K562 (cell line): Measurements from ENCODE around the gene HP1BP3. TPM values are rescaled to one million over a fixed set of nuclear protein-coding genes. Genes with fewer than 3 reads are reported as not detected.
A peak's percentile ranks its signal among the peaks of the same experiment; 100 is the strongest.
"Not testable (repeated sequence)": the region's sequence is repeated elsewhere in the genome, so short reads cannot be mapped to it uniquely, and the experiment has no call there.

Experiments
- ATAC-seq: fragments of 200-7000 bp; cut with Tn5 transposase; 3 replicates; pipeline ENCODE4 v1.9.1; 2020; ENCODE audit warnings: moderate library complexity
- BruUV-seq: library from RNA; stranded (reverse); fragments of 400-500 nt; replicated peaks from 2 replicates; lab custom pipeline; 2021; lab: Mats Ljungman, UMichigan
- CTCF ChIA-PET: fragments of 300-600 bp; formaldehyde crosslinking; extraction: SDS; loops from one replicate; lab custom pipeline; 2021; ENCODE audit warnings: low intra/inter-chr PET ratio; lab: Yijun Ruan, JAX
- POLR2A ChIA-PET: fragments of 300-600, 350-650 bp; sonication (Branson Sonifier 250); formaldehyde crosslinking; extraction: SDS; loops from one replicate; lab custom pipeline; 2021; ENCODE audit warnings: antibody characterized with exemption, inconsistent platforms; lab: Yijun Ruan, JAX
- DNase-seq, 4 experiments: peaks; one replicate each; pipeline versions ENCODE4 v3.0.0 to v3.0.0-alpha.2; 2011 to 2018; ENCODE audit warnings: low spot score in 3 of 4, mixed read lengths in 3 of 4; ENCODE audit errors: extremely low read depth in 1 of 4
- FAIRE-seq: peaks from 2 replicates; lab custom pipeline; 2011; peaks lifted over from hg19 to GRCh38; lab: Jason Lieb, UNC
- H2AFZ ChIP-seq: 2 replicates; pipeline ENCODE4 v1.6.0; 2011; ENCODE audit warnings: low read depth, low read length, control low read depth, inconsistent platforms
- H3K27ac ChIP-seq: fragments of 200-600 bp; 3 replicates; pipeline ENCODE4 v1.8.0; 2011; ENCODE audit warnings: low read depth, mild to moderate bottlenecking, control low read depth, inconsistent platforms, low read length, moderate library complexity, mixed read lengths; ENCODE audit errors: extremely low read depth
- H3K27me3 ChIP-seq, 2 experiments: fragments of 300-600 bp in 1 of 2; 2 replicates in 1 of 2; 3 replicates in 1 of 2; pipeline versions ENCODE4 v1.6.0 to v1.8.0; 2011; ENCODE audit warnings: inconsistent platforms in 2 of 2, low read length in 2 of 2, mild to moderate bottlenecking in 1 of 2, mixed read lengths in 1 of 2, moderate library complexity in 1 of 2; ENCODE audit not compliant: control insufficient read depth in 2 of 2, insufficient read depth in 2 of 2
- H3K36me3 ChIP-seq: fragments of 300-600 bp; 3 replicates; pipeline ENCODE4 v1.8.0; 2011; ENCODE audit warnings: mild to moderate bottlenecking, low read length, inconsistent platforms; ENCODE audit not compliant: control insufficient read depth, insufficient read depth
- H3K4me1 ChIP-seq, 2 experiments: fragments of 200-600 bp in 1 of 2; replicated peaks in 1 of 2; 2 replicates in 1 of 2; 3 replicates in 1 of 2; pipeline versions ENCODE4 v1.5.1 to v1.8.0; 2011; ENCODE audit warnings: inconsistent platforms in 2 of 2, low read length in 2 of 2, mild to moderate bottlenecking in 1 of 2, mixed read lengths in 1 of 2, moderate library complexity in 1 of 2; ENCODE audit not compliant: control insufficient read depth in 2 of 2, insufficient read depth in 2 of 2
- H3K4me2 ChIP-seq: 2 replicates; pipeline ENCODE4 v1.6.1; 2011; ENCODE audit warnings: low read length, control low read depth, inconsistent platforms, mixed read lengths; ENCODE audit not compliant: insufficient read depth
- H3K4me3 ChIP-seq: fragments of 200-600 bp; sonication (generic), shearing (Covaris generic); 2 replicates; pipeline ENCODE4 v1.5.1; 2016; ENCODE audit warnings: control low read depth, inconsistent platforms
- H3K79me2 ChIP-seq: fragments of 200-600 bp; 3 replicates; pipeline ENCODE4 v1.8.0; 2011; ENCODE audit warnings: low read length, inconsistent platforms; ENCODE audit not compliant: control insufficient read depth, insufficient read depth
- H3K9ac ChIP-seq, 2 experiments: 2 replicates each; pipeline versions ENCODE4 v1.6.0 to v1.6.1; 2011; ENCODE audit warnings: low read depth in 2 of 2, low read length in 2 of 2, control low read depth in 1 of 2, inconsistent platforms in 1 of 2, mild to moderate bottlenecking in 1 of 2, mixed read lengths in 1 of 2; ENCODE audit not compliant: insufficient read depth in 1 of 2
- H3K9me1 ChIP-seq: one replicate; pipeline ENCODE4 v1.6.0; 2011; ENCODE audit warnings: inconsistent platforms, mild to moderate bottlenecking, low read length, moderate library complexity; ENCODE audit not compliant: control insufficient read depth, insufficient read depth
- H3K9me3 ChIP-seq: replicated peaks from 2 replicates; pipeline ENCODE4 v1.5.1; 2011; ENCODE audit warnings: low read depth, low read length, inconsistent platforms; ENCODE audit not compliant: control insufficient read depth, insufficient read depth
- H4K20me1 ChIP-seq: replicated peaks from 2 replicates; pipeline ENCODE4 v1.6.1; 2011; ENCODE audit warnings: low read length, inconsistent platforms, mixed read lengths; ENCODE audit not compliant: control insufficient read depth, insufficient read depth
- CEBPB ChIP-seq: fragments of 450-650 bp; IDR thresholded peaks from 2 replicates; pipeline ENCODE4 v1.6.1; 2016; ENCODE audit warnings: missing genetic modification characterization, missing compliant biosample characterization
- CEBPG ChIP-seq, 3 experiments: fragments of 200-800 bp in 1 of 3; sonication (Bioruptor generic) in 1 of 3; sonication (generic) in 1 of 3; formaldehyde crosslinking in 1 of 3; IDR thresholded peaks in 2 of 3; conservative IDR thresholded peaks in 1 of 3; 2 replicates each; pipeline versions ENCODE4 v1.6.1 to v1.8.0; 2016 to 2022; ENCODE audit warnings: missing compliant biosample characterization in 2 of 3, missing genetic modification characterization in 2 of 3, mild to moderate bottlenecking in 1 of 3, missing genetic modification reagents in 1 of 3
- TEAD4 ChIP-seq, 2 experiments: sonication (generic) in 1 of 2; formaldehyde crosslinking in 1 of 2; IDR thresholded peaks; 2 replicates each; pipeline versions ENCODE4 v1.6.1 to v1.8.0; 2012 to 2022; ENCODE audit warnings: borderline replicate concordance in 1 of 2, inconsistent platforms in 1 of 2, low read length in 1 of 2, mild to moderate bottlenecking in 1 of 2, missing genetic modification reagents in 1 of 2
- ZFX ChIP-seq: sonication (generic); formaldehyde crosslinking; IDR thresholded peaks from 2 replicates; pipeline ENCODE4 v1.8.0; 2022; ENCODE audit warnings: mild to moderate bottlenecking, missing genetic modification reagents, moderate library complexity
- ZNF232 ChIP-seq: sonication (generic); formaldehyde crosslinking; IDR thresholded peaks from 2 replicates; pipeline ENCODE4 v1.8.0; 2022; ENCODE audit warnings: mild to moderate bottlenecking, missing genetic modification reagents
- WGBS: fragments of 100-300 bp; shearing (Covaris generic); methylation state at CpG from one replicate; pipeline ENCODE4 v1.1.6; 2016; ENCODE audit warnings: low coverage, mixed read lengths; ENCODE audit not compliant: insufficient coverage; ENCODE audit errors: missing lambda C conversion rate; 5-methylcytosine and 5-hydroxymethylcytosine counted together
- in situ Hi-C: fragments of 300-500 bp; cut with MboI; formaldehyde crosslinking; loops from 4 replicates; pipeline ENCODE4 v1.15.0; 2018; ENCODE audit warnings: inconsistent platforms, mixed read lengths
- intact Hi-C: fragments of 100-400 bp; cut with micrococcal nuclease; formaldehyde crosslinking; loops from 2 replicates; pipeline ENCODE4 v1.14.2; 2022
- polyA plus RNA-seq, 8 experiments: library from polyadenylated mRNA; depleted of rRNA in 4 of 8; stranded (reverse) in 5 of 8; unstranded in 3 of 8; fragments of >200 nt; fragmentation: Nextera tagmentation in 2 of 8; fragmentation: Illumina TruSeq in 1 of 8; extraction: Ambion mirVana in 2 of 8; extraction: Trizol in 1 of 8; gene quantifications; 2 replicates each; pipeline versions ENCODE4 v1.2.1 to v1.2.3, GENCODE V29; 2011 to 2014; ENCODE audit warnings: inconsistent platforms in 1 of 8, missing spikeins in 1 of 8
- total RNA-seq, 7 experiments: library from RNA; depleted of rRNA in 6 of 7; stranded (reverse); fragments of >200 nt in 6 of 7; fragmentation: Illumina TruSeq in 2 of 7; extraction: Trizol in 2 of 7; gene quantifications; 2 replicates each; pipeline versions ENCODE4 v1.2.1 to v1.2.3, GENCODE V29; 2011 to 2021; ENCODE audit warnings: low replicate concordance in 1 of 7
- TF ChIP-seq, protein P1 (sequence below), 2 experiments: fragments of 450-650 bp in 1 of 2; sonication (generic) in 1 of 2; formaldehyde crosslinking in 1 of 2; IDR thresholded peaks in 1 of 2; conservative IDR thresholded peaks in 1 of 2; 2 replicates each; pipeline versions ENCODE4 v1.6.1 to v1.8.1; 2016 to 2023; ENCODE audit warnings: mild to moderate bottlenecking in 2 of 2, moderate library complexity in 2 of 2, inconsistent platforms in 1 of 2, missing genetic modification reagents in 1 of 2

The HP1BP3 gene
- total and polyA plus RNA-seq, 9 of the 15 experiments (the other 6 are each of a cell fraction or from before 2014, with no cell fraction given), result 57.3 to 513 (median 240) TPM

DNA sequence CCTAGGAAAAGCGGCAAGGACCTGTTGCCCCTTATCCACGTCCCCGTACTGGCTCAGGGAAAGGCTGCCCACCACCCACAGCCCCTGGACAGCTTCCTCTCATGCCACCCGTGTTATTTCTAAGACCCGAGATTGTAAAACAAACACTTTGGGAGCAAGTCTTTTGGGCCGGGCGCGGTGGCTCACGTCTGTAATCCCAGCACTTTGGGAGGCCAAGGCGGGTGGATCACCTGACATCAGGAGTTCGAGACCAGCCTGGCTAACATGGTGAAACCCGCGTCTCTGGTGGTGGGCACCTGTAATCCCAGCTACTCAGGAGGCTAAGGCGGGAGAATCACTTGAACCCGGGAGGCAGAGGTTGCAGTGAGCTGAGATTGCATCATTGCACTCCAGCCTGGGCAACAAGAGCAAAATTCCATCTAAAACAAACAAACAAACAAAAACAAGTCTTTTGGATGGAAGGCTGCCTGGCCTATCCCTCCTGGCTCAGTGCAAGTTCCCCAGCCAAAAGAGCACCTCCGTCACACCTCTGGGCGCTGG lies 68.7 kb downstream of the HP1BP3 start:
- H3K36me3 ChIP-seq; ATAC-seq; in situ Hi-C loops; H3K27ac ChIP-seq; H3K9me1 ChIP-seq; DNase-seq; CTCF ChIA-PET; BruUV-seq; intact Hi-C loops; FAIRE-seq; H3K79me2 ChIP-seq; H3K9me3 ChIP-seq; TF ChIP-seq TEAD4 (IDR thresholded peaks at IDR 0.05; ENCODE audit: low read length): not testable (repeated sequence)
- H2AFZ ChIP-seq, result peak overlapping the region; percentile 90
- TF ChIP-seq ZFX (CRISPR knock-in tag), result peak; percentile 9; the same call in 1 of the 2 replicates
- TF ChIP-seq CEBPG (CRISPR knock-in tag; IDR thresholded peaks at IDR 0.05), result peak; percentile 35
- TF ChIP-seq CEBPG (tag; conservative IDR thresholded peaks at IDR 0.05 in 1 of 2, IDR thresholded peaks at IDR 0.05 in 1 of 2), result peak; percentile 15 to 50; a peak in 2 of 4 replicates
- peak; percentile 48; the same call in 1 of the 2 replicates for TF ChIP-seq ZNF232
- TF ChIP-seq, protein P1, sequence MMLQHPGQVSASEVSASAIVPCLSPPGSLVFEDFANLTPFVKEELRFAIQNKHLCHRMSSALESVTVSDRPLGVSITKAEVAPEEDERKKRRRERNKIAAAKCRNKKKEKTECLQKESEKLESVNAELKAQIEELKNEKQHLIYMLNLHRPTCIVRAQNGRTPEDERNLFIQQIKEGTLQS (IDR thresholded peaks at IDR 0.05), result peak; percentile 68
- TF ChIP-seq, protein P1 (CRISPR knock-in tag; conservative IDR thresholded peaks at IDR 0.05), result not testable (repeated sequence)
- peak; percentile 70 for TF ChIP-seq CEBPB (tag)
- TF ChIP-seq TEAD4 (CRISPR knock-in tag; IDR thresholded peaks at IDR 0.05; ENCODE audit: borderline replicate concordance), result 0 out of 2 replicates have a peak, but pooled peaks have one; percentile 23
- H3K4me3 ChIP-seq, result peak overlapping the region; percentile 48; the same call in 1 of the 2 replicates
- peak overlapping the region; percentile 67; the same call in 1 of the 2 replicates for H3K4me2 ChIP-seq
- H3K27me3 ChIP-seq, result peaks cover 23 to 64% of the 10 kb centered on the region in 2 experiments; a peak in 4 of 5 replicates
- H3K9ac ChIP-seq, result peak overlapping the region in 1 of 2 experiments; percentile 92; a peak in 2 of 4 replicates
- 34% methylated on average over 16 of the region's 17 CpGs for WGBS
- H4K20me1 ChIP-seq, result peaks cover 17% of the 10 kb centered on the region; the same call in 1 of the 2 replicates
- peaks cover 0 to 47% of the 10 kb centered on the region in 2 experiments; a peak in 2 of 5 replicates for H3K4me1 ChIP-seq
- POLR2A ChIA-PET, result interaction anchor here (0.7 to 2.1 kb wide), 5 partner anchors 10 to 68 kb away, joined by 3 to 9 read pairs (median 4); no protein-coding TSS in a partner anchor
